Right lobe of liver (tissue), 6 donors: ENCODE measurements around the gene BPIFB6. TPM values are rescaled to one million over a fixed set of nuclear protein-coding genes. Genes with fewer than 3 reads are reported as not detected.

Experiments used
- ATAC-seq, 4 donors: fragments of 200-7000 bp; cut with Tn5 transposase; one replicate each; pipeline ENCODE4 v1.9.1; 2020; ENCODE audit warnings: mild to moderate bottlenecking in 4 of 4, moderate library complexity in 4 of 4
- DNase-seq, 3 donors: peaks; one replicate each; pipeline ENCODE4 v3.0.0-alpha.2; 2020
- H3K27ac ChIP-seq, 3 donors: fragments of 200-600 bp; one replicate each; pipeline ENCODE4 v1.8.0; 2022
- H3K27me3 ChIP-seq, 2 donors: fragments of 200-600 bp; one replicate each; pipeline ENCODE4 v1.8.0; 2022
- H3K36me3 ChIP-seq, 4 donors: fragments of 200-600 bp; sonication (generic) in 1 of 4; one replicate each; pipeline versions ENCODE4 v1.5.1 to v1.8.0; 2017 to 2022; ENCODE audit warnings: control low read depth in 1 of 4
- H3K4me1 ChIP-seq, 4 donors: fragments of 200-600 bp; sonication (generic) in 1 of 4; one replicate each; pipeline versions ENCODE4 v1.5.1 to v1.8.0; 2017 to 2022; ENCODE audit warnings: control low read depth in 1 of 4
- H3K4me3 ChIP-seq, 3 donors: fragments of 200-600 bp; one replicate each; pipeline ENCODE4 v1.8.0; 2022
- H3K9me3 ChIP-seq, 4 donors: fragments of 200-600 bp; sonication (generic) in 1 of 4; one replicate each; pipeline versions ENCODE4 v1.5.1 to v1.8.0; 2017 to 2022; ENCODE audit warnings: control low read depth in 1 of 4
- POLR2A ChIP-seq: fragments of 450-650 bp; IDR thresholded peaks from one replicate; pipeline ENCODE4 v1.6.1; 2017; ENCODE audit warnings: antibody characterized with exemption, mild to moderate bottlenecking
- whole genome bisulfite sequencing: methylation state at CpG from one replicate; pipeline ENCODE4 v1.1.6; 2018; ENCODE audit warnings: low coverage, low lambda C conversion rate; ENCODE audit not compliant: insufficient coverage; ENCODE audit errors: missing lambda C conversion rate; 5-methylcytosine and 5-hydroxymethylcytosine counted together
- intact Hi-C, 2 donors: fragments of 100-400 bp; cut with DNase I; formaldehyde crosslinking; loops; one replicate each; pipeline versions ENCODE4 v1.11.2 to v1.14.1; 2022
- total RNA-seq, 6 experiments: library from RNA; depleted of rRNA in 2 of 6; stranded (reverse); fragments of >200 nt in 2 of 6; fragmentation: NEBNext Ultra II Directional in 3 of 6; extraction: Animal tissue kit (Norgen Biotek cat#: 25700) in 3 of 6; gene quantifications; one replicate each; pipeline versions ENCODE4 v1.1.0 to v1.2.4, GENCODE V29; 2016 to 2023
- TF ChIP-seq, protein P1 (sequence below), 4 donors: fragments of 200-600 bp in 3 of 4; fragments of 450-650 bp in 1 of 4; IDR thresholded peaks; one replicate each; pipeline versions ENCODE4 v1.5.1 to v1.8.0; 2016 to 2022; ENCODE audit warnings: antibody characterized with exemption in 4 of 4, mild to moderate bottlenecking in 2 of 4
- donor health status: DM: no; HTN: yes; CAD: no.
- donor health status: DM: no; HTN: no; CAD: no.
- donor health status: DM: no; HTN: no; CAD: no.
- donor health status: DM: no; HTN: yes; CAD: no.
- donor health status: DM: no; HTN: yes; CAD: no.

BPIFB6 gene
- total RNA-seq, 6 experiments from 2014 or later: not detected

DNA sequence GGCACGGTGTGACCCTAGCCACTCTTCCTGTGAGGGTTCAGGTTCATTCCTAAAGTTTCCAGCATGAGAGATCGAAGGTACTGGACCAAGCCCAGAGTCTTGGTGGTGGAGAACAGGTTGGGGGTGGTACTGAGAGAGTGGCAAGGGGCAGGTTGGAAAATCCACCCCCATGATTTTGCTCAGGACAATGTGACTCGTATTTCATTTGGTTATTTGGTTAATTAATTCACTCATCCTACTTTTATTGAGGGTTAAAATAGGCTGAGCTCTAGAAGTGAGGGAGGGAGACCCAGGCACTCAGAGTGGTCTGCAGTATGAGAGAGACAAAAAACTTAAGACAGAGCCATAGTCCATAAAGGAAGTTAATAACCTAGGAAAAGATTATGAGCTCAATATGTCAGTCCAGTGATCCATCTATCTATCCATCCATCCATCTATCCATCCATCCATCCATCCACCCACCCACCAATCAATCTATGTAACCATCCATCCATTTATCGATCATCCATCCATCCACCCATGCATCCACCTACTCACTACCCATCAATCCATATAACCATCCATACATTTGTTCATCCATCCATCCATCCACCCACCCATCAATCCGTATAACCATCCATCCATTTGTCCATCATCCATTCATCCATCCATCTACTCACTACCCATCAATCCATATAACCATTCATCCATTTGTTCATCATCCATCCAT, 6.7 kb upstream of the BPIFB6 start:
- intact Hi-C loops: no loop called here
- Histone ChIP-seq H3K4me3 (no peak overlapping the region), H3K9me3 (no peaks in the 10 kb centered on the region), H3K27ac (no peak overlapping the region), H3K27me3 (no peaks in the 10 kb centered on the region), H3K36me3 (no peaks in the 10 kb centered on the region), H3K4me1 (no peaks in the 10 kb centered on the region)
- TF ChIP-seq, protein P1, sequence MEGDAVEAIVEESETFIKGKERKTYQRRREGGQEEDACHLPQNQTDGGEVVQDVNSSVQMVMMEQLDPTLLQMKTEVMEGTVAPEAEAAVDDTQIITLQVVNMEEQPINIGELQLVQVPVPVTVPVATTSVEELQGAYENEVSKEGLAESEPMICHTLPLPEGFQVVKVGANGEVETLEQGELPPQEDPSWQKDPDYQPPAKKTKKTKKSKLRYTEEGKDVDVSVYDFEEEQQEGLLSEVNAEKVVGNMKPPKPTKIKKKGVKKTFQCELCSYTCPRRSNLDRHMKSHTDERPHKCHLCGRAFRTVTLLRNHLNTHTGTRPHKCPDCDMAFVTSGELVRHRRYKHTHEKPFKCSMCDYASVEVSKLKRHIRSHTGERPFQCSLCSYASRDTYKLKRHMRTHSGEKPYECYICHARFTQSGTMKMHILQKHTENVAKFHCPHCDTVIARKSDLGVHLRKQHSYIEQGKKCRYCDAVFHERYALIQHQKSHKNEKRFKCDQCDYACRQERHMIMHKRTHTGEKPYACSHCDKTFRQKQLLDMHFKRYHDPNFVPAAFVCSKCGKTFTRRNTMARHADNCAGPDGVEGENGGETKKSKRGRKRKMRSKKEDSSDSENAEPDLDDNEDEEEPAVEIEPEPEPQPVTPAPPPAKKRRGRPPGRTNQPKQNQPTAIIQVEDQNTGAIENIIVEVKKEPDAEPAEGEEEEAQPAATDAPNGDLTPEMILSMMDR (IDR thresholded peaks at IDR 0.05): no peak
- TF ChIP-seq POLR2A: no peak
- DNase-seq (peak in 1 of 3 donors; percentile 1), ATAC-seq (no peak)
- WGBS: 51% methylated on average over 4 of the region's 5 CpGs

DNA sequence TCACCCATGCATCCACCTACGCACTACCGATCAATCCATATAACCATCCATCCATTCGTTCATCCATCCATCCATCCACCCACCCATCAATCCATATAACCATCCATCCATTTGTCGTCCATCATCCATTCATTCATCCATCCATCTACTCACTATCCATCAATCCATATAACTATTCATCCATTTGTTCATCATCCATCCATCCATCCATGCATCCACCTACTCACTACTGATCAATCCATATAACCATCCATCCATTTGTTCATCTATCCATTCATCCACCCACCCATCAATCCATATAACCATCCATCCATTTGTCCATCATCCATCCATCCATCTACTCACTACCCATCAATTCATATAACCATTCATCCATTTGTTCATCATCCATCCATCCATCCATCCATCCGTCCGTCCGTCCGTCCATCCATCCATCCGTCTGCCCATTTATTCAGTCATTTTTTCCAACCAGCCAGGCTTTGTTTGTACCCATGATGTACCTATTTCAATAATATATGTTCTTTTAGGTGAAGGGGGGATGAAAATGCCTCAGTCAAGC, 6.1 kb upstream of the BPIFB6 start:
- ATAC-seq: no peak
- no peak for DNase-seq
- H3K36me3 ChIP-seq: no peaks in the 10 kb centered on the region
- H3K9me3 ChIP-seq: no peaks in the 10 kb centered on the region
- H3K27me3 ChIP-seq: no peaks in the 10 kb centered on the region
- WGBS: 73% methylated on average over 9 of the region's 9 CpGs
- intact Hi-C loops: no loop called here
- no peak overlapping the region for H3K27ac ChIP-seq
- H3K4me3 ChIP-seq: no peak overlapping the region
- no peak for TF ChIP-seq POLR2A
- TF ChIP-seq, protein P1 (IDR thresholded peaks at IDR 0.05): no peak
- H3K4me1 ChIP-seq: no peaks in the 10 kb centered on the region

DNA sequence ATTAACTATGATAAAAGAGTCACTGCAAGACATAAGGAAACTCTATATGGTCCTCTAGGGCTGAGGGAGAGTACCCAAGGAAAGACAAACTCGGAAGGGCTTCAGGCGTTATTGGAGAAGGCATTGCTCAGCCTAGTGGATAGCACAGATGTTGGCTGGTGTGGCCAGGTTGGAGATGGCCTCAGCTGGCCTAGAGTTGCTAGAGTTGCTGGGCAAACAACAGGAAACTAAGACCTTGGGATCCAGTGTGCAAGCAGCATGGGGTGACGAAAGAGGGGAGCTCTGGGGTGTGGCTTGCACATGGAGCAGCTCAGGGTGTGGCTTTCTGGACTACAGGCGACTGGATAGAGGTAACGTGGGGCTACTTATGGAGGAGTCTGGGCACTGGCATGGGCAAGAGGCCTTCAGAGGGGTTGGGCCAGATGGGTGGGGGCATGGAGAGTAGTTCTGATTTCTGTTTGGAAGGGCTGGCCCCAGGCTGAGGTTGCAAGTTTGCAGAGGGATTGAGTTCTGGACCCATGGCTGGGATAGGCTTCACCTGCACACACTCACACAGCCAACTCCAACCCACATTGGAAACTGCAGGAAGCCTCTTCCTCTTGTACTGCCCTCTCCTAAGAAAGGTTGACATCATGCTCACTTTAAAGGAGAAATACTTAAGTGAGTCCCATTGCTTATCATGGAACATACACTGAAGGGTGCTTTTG, 5.2 kb upstream of the BPIFB6 start:
- H3K4me3 ChIP-seq: no peak overlapping the region
- no peak for ATAC-seq
- no peaks in the 10 kb centered on the region for H3K9me3 ChIP-seq
- no peaks in the 10 kb centered on the region for H3K27me3 ChIP-seq
- TF ChIP-seq, protein P1 (IDR thresholded peaks at IDR 0.05): no peak
- TF ChIP-seq POLR2A: no peak
- H3K4me1 ChIP-seq: no peaks in the 10 kb centered on the region
- intact Hi-C loops: no loop called here
- 76% methylated on average over 3 of the region's 5 CpGs for WGBS
- DNase-seq: peak in 1 of 3 donors; percentile 11
- no peaks in the 10 kb centered on the region for H3K36me3 ChIP-seq
- H3K27ac ChIP-seq: no peak overlapping the region

DNA sequence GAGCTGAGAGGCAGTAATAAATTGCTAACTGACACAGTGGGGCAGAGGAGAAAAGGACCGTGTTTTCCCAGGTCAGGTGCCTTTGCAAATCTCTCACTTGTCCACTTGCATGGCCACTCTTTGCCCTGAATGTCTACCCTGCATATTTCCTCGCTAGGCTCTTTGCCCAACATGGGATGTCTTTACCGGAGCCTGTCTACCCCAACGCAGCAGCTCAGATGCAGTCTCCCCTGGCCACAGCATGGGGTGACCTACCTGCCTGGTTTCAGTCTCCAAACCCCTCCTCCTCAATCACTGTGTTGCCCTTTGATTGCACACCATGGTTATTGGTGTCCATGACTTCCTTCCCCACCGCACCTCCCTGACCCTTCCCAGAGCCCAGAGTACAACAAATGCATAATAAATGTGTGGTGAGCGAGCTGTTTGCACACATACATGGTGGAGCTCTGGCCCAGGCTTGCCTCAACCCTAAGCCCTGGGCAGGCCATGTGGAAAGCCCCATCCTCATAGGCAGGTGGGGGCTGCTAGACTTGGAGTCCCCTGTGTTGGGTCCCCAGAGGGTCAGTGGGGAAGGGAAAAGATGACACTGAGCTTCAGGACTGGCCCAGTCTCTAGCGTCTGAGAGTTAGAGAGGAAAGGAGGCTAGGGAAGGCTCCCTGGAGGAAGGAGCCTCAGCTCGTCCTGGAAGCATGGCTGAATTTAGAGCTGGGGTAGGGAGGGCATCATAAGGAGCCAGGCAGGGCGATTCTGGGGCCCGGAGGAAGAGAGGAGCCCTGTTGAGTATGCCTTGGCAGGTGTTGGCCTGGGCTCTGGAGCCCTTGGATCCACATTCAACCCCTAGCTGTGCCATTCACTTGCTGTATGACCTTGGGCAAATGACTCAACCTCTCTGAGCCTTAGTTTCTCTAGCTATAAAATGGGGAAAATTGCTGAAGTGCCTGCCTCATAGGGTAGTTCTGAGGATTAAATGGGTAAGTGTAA, 4.4 kb upstream of the BPIFB6 start:
- WGBS: 74% methylated on average over 8 of the region's 10 CpGs
- Histone ChIP-seq H3K4me3 (no peak overlapping the region), H3K27me3 (no peaks in the 10 kb centered on the region), H3K36me3 (no peaks in the 10 kb centered on the region), H3K27ac (no peak overlapping the region), H3K9me3 (no peaks in the 10 kb centered on the region), H3K4me1 (no peaks in the 10 kb centered on the region)
- TF ChIP-seq, protein P1 (IDR thresholded peaks at IDR 0.05): no peak
- DNase-seq: peak in 1 of 3 donors; percentile 31
- no peak for ATAC-seq
- intact Hi-C loops: no loop called here
